Panc1 (cell line): ENCODE results near the gene GSKIP. TPM values are rescaled to one million over a fixed set of nuclear protein-coding genes. Genes with fewer than 3 reads are reported as not detected.

Experiments used
- ATAC-seq: fragments of 200-7000 bp; cut with Tn5 transposase; 2 replicates; pipeline ENCODE4 v1.9.1; 2020; ENCODE audit warnings: mild to moderate bottlenecking, moderate library complexity
- BruUV-seq: library from RNA; stranded (reverse); fragments of 400-500 nt; replicated peaks from 2 replicates; lab custom pipeline; 2021; lab: Mats Ljungman, UMichigan
- CTCF ChIA-PET: fragments of 300-600 bp; sonication (Branson Sonifier 250); formaldehyde crosslinking; loops from one replicate; lab custom pipeline; 2022; ENCODE audit warnings: antibody characterized with exemption; lab: Charles Lee
- POLR2A ChIA-PET: fragments of 300-600 bp; sonication (Branson Sonifier 250); formaldehyde crosslinking; loops from one replicate; lab custom pipeline; 2022; ENCODE audit warnings: antibody characterized with exemption; lab: Charles Lee
- DNase-seq: peaks from one replicate; pipeline ENCODE4 v3.0.0-alpha.2; 2010; ENCODE audit warnings: low read depth, low spot score
- H3K27ac ChIP-seq: 2 replicates; pipeline ENCODE4 v1.5.1; 2011; ENCODE audit warnings: mild to moderate bottlenecking, low read length, inconsistent platforms
- H3K27me3 ChIP-seq: fragments of 200-500 bp; sonication (Bioruptor generic); 2 replicates; pipeline ENCODE4 v1.6.0; 2014; ENCODE audit warnings: low read length, inconsistent platforms; ENCODE audit not compliant: control insufficient read depth, insufficient read depth
- H3K36me3 ChIP-seq: fragments of 200-500 bp; sonication (Bioruptor generic); 2 replicates; pipeline ENCODE4 v1.5.1; 2014; ENCODE audit warnings: inconsistent platforms, mild to moderate bottlenecking, low read length, moderate library complexity; ENCODE audit not compliant: control insufficient read depth, insufficient read depth
- H3K4me1 ChIP-seq: 2 replicates; pipeline ENCODE4 v1.5.1; 2011; ENCODE audit warnings: inconsistent platforms, mild to moderate bottlenecking, low read length, moderate library complexity; ENCODE audit not compliant: control insufficient read depth, insufficient read depth
- H3K4me3 ChIP-seq, 2 experiments: 2 replicates each; pipeline ENCODE4 v1.5.1; 2011 to 2012; ENCODE audit warnings: low read depth in 2 of 2, low read length in 2 of 2, mild to moderate bottlenecking in 2 of 2, inconsistent platforms in 1 of 2, moderate library complexity in 1 of 2
- H3K9me3 ChIP-seq: fragments of 200-500 bp; sonication (Bioruptor generic); 2 replicates; pipeline ENCODE4 v1.5.1; 2014; ENCODE audit warnings: low read depth, mild to moderate bottlenecking, inconsistent platforms, low read length, moderate library complexity; ENCODE audit not compliant: control insufficient read depth, insufficient read depth
- CTCF ChIP-seq: fragments of 450-650 bp; IDR thresholded peaks from 2 replicates; pipeline ENCODE4 v1.5.1; 2017; ENCODE audit warnings: mild to moderate bottlenecking
- POLR2AphosphoS5 ChIP-seq: IDR thresholded peaks from 2 replicates; pipeline ENCODE4 v1.6.1; 2012; ENCODE audit warnings: mild to moderate bottlenecking, low read depth, low read length, moderate library complexity
- SIN3A ChIP-seq: IDR thresholded peaks from 2 replicates; pipeline ENCODE4 v1.6.1; 2012; ENCODE audit warnings: low read depth, mild to moderate bottlenecking, low read length, moderate library complexity, borderline replicate concordance; ENCODE audit not compliant: insufficient read depth
- TCF7L2 ChIP-seq: IDR thresholded peaks from 2 replicates; pipeline ENCODE4 v1.6.1; 2011; ENCODE audit warnings: mild to moderate bottlenecking, low read depth, low read length, inconsistent platforms
- in situ Hi-C: cut with HindIII; loops from 2 replicates; pipeline ENCODE4 v1.10.0; 2016; ENCODE audit warnings: low sequenced_read_pairs, low pct_unique_long_range_greater_than_20kb
- intact Hi-C: fragments of 100-400 bp; cut with micrococcal nuclease; formaldehyde crosslinking; loops from one replicate; pipeline ENCODE4 v1.10.0; 2022; ENCODE audit not compliant: unreplicated experiment
- total RNA-seq: library from RNA; stranded (reverse); gene quantifications from one replicate; pipeline ENCODE4 v1.2.1, GENCODE V29; 2021; ENCODE audit not compliant: unreplicated experiment
- TF ChIP-seq, protein P1 (sequence below), 2 experiments: IDR thresholded peaks; 2 replicates each; pipeline ENCODE4 v1.6.1; 2011 to 2012; ENCODE audit warnings: low read depth in 2 of 2, control low read depth in 1 of 2, low read length in 1 of 2, mild to moderate bottlenecking in 1 of 2, moderate library complexity in 1 of 2; ENCODE audit not compliant: insufficient read depth in 1 of 2

Gene GSKIP
- total RNA-seq, 1 experiment from 2014 or later: 11.1 TPM

DNA sequence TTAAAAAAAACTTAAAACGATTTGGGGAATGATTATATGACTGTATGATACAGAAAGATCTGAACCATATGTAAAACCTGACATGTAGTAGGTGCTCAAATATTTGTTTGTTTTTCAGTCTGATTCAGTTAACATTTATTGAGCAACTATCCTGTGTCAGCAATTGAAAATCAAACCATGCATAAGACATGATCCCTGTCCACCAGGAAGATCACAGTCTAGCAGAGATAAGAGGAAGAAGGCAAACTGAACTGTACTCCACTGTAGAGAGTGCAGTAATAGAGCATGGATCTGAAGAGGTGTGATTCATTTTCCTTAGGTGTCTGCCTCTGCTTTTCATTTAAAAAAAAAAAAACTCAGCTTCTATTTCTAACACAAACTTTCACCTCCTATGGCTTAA lies 20.7 kb downstream of the GSKIP start:
- H3K9me3 ChIP-seq: no peaks in the 10 kb centered on the region
- in situ Hi-C loops (no loop called here), intact Hi-C loops (no loop called here)
- BruUV-seq: no TSS peak
- ATAC-seq: no peak
- no peaks in the 10 kb centered on the region for H3K27me3 ChIP-seq
- no peaks in the 10 kb centered on the region; the same call in 1 of the 2 replicates for H3K36me3 ChIP-seq
- POLR2A ChIA-PET: no interaction called here
- no peak for DNase-seq
- CTCF ChIA-PET: no interaction called here
- no peak overlapping the region for H3K4me3 ChIP-seq
- TF ChIP-seq POLR2AphosphoS5 (no peak), CTCF (no peak), TCF7L2 (no peak), SIN3A (no peak)
- TF ChIP-seq, protein P1, sequence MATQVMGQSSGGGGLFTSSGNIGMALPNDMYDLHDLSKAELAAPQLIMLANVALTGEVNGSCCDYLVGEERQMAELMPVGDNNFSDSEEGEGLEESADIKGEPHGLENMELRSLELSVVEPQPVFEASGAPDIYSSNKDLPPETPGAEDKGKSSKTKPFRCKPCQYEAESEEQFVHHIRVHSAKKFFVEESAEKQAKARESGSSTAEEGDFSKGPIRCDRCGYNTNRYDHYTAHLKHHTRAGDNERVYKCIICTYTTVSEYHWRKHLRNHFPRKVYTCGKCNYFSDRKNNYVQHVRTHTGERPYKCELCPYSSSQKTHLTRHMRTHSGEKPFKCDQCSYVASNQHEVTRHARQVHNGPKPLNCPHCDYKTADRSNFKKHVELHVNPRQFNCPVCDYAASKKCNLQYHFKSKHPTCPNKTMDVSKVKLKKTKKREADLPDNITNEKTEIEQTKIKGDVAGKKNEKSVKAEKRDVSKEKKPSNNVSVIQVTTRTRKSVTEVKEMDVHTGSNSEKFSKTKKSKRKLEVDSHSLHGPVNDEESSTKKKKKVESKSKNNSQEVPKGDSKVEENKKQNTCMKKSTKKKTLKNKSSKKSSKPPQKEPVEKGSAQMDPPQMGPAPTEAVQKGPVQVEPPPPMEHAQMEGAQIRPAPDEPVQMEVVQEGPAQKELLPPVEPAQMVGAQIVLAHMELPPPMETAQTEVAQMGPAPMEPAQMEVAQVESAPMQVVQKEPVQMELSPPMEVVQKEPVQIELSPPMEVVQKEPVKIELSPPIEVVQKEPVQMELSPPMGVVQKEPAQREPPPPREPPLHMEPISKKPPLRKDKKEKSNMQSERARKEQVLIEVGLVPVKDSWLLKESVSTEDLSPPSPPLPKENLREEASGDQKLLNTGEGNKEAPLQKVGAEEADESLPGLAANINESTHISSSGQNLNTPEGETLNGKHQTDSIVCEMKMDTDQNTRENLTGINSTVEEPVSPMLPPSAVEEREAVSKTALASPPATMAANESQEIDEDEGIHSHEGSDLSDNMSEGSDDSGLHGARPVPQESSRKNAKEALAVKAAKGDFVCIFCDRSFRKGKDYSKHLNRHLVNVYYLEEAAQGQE (IDR thresholded peaks at IDR 0.05; ENCODE audit: insufficient read depth in 1 of 2, low read depth in 2 of 2, low read length in 1 of 2): no peak
- no peaks in the 10 kb centered on the region for H3K4me1 ChIP-seq
- no peak overlapping the region for H3K27ac ChIP-seq

GRCh38 chr14:96384740-96385139 lies 21.4 kb downstream of the GSKIP start:
- Histone ChIP-seq H3K27me3 (no peaks in the 10 kb centered on the region), H3K4me1 (no peaks in the 10 kb centered on the region), H3K9me3 (no peaks in the 10 kb centered on the region), H3K36me3 (no peaks in the 10 kb centered on the region; the same call in 1 of the 2 replicates), H3K4me3 (no peak overlapping the region), H3K27ac (no peak overlapping the region)
- TF ChIP-seq POLR2AphosphoS5 (no peak), SIN3A (no peak), CTCF (no peak), TCF7L2 (no peak)
- TF ChIP-seq, protein P1 (IDR thresholded peaks at IDR 0.05; ENCODE audit: insufficient read depth in 1 of 2, low read depth in 2 of 2, low read length in 1 of 2): no peak
- in situ Hi-C loops (no loop called here), intact Hi-C loops (no loop called here)
- POLR2A ChIA-PET: no interaction called here
- DNase-seq (no peak), ATAC-seq (no peak)
- CTCF ChIA-PET: no interaction called here
- BruUV-seq: no TSS peak
